Mucosa of gallbladder (tissue), 1 donor: Measurements from ENCODE around the gene ABCC1. TPM values are rescaled to one million over a fixed set of nuclear protein-coding genes. Genes with fewer than 3 reads are reported as not detected.
"Not testable (repeated sequence)": the region's sequence is repeated elsewhere in the genome, so short reads cannot be mapped to it uniquely, and the experiment has no call there.

Source experiments
- DNase-seq: peaks from one replicate; pipeline ENCODE4 v3.0.0-alpha.2; 2020; ENCODE audit warnings: low spot score
- total RNA-seq: library from RNA; stranded (reverse); gene quantifications from one replicate; pipeline ENCODE4 v1.2.1, GENCODE V29; 2021
- donor health status: DM: no; HTN: no; CAD: no.

The ABCC1 gene
- total RNA-seq, 1 donor from 2014 or later: 27.6 TPM

DNA sequence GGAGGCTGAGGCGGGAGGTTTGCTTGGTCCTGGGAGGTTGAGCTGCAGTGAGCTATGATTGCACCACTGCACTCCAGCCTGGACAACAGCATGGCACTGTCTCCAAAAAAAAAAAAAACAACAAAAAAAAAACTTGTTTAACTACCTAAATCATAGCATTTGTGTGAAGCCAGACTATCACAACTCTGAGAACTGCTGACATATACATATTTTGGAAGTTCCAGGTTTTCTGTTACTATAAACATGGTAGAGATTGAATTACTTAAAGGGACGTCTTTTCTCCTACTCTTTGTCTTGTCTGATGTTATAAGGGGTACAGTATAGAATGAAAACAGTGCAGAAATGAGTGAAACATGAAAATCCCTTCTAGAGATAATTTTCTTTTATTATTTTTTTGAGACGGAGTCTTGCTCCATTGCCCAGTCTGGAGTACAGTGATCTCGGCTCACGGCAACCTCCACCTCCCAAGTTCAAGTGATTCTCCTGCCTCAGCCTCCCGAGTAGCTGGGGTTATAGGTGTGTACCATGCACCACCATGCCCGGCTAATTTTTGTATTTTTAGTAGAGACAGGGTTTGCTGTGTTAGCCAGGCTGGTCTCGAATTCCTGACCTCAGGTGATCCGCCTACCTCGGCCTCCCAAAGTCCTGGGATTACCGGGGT, 18.4 kb downstream of the ABCC1 start:
- no peak for DNase-seq

DNA sequence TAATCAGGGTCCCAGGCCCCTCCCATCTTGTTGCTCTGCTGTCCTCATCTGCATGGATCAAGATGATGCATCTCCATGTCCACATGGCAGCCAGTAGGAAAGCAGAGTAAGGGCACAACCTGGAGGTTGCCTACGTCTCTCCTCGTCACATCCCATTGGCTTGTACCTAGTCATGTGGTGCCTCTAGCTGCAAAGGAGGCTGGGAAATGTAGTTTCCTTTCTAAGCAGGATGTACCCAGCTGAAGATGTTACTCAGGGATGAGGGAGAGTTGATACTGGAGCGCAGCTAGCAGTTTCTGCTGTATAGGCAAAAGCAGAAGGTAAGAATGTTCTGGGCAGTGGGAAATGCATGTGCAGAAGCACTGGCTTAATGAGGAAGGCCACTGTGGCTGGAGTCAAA, 20.8 kb downstream of the ABCC1 start:
- no peak for DNase-seq

DNA sequence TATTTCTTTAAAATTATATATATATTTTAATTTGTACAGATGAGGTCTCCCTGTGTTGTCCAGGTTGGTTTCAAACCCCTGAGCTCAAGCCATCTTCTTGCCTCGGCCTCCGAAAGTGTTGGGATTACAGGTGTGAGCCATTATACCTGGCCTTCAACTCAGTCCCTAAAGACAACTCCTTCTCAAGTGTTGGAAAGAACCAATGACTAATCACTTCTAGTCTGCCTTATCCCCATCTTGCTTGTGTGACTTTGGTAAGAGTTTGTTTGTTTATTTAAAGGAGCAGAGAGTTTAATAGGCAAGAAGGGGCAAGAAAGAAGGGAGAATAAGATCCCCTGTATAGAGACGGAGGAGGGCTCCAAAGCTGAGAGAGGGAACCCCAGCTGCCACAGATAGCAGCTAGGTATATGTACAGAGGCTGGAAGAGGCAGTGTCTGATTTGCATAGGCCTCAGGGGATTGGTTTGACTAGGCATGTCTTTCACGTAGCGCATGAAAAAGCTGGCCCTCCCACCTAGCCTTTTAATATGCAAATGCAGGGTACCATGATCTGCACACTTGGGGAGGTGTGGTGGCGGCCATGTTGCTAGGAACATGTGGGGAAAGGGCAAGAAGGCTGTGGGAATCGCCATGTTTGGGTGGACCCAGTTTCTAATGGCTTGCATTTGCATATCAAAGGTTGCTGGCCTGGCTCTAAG, 21.5 kb downstream of the ABCC1 start:
- no peak for DNase-seq

GRCh38 chr16:15971440-15971815, 22.0 kb downstream of the ABCC1 start:
- no peak for DNase-seq

- DNase-seq: no peak
These were observed 22.8 kb downstream of the ABCC1 start for GRCh38 chr16:15972046-15972868.

DNA sequence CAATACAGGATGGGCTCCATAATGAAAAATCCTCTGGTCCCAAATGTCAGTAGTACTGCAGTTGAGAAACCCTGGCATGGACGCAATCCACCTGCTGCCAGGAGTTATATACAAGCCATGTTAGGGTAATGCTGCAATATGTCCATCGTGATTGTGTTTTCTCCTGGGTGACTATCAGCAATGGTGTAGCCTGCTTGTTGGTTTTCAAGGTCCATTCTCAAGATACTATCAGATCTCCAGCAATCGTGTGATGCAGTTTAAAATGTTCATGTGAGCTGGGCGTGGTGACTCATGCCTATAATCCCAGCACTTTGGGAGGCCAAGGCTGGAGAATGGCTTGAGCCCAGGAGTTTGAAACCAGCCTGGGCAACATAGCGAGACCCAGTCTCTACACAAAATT, 24.0 kb downstream of the ABCC1 start:
- DNase-seq: no peak

GRCh38 chr16:15974057-15974456, 24.6 kb downstream of the ABCC1 start:
- no peak for DNase-seq

GRCh38 chr16:15975172-15975571, 25.8 kb downstream of the ABCC1 start:
- no peak for DNase-seq

- no peak for DNase-seq
These were observed 26.9 kb downstream of the ABCC1 start for GRCh38 chr16:15976225-15976812.

DNA sequence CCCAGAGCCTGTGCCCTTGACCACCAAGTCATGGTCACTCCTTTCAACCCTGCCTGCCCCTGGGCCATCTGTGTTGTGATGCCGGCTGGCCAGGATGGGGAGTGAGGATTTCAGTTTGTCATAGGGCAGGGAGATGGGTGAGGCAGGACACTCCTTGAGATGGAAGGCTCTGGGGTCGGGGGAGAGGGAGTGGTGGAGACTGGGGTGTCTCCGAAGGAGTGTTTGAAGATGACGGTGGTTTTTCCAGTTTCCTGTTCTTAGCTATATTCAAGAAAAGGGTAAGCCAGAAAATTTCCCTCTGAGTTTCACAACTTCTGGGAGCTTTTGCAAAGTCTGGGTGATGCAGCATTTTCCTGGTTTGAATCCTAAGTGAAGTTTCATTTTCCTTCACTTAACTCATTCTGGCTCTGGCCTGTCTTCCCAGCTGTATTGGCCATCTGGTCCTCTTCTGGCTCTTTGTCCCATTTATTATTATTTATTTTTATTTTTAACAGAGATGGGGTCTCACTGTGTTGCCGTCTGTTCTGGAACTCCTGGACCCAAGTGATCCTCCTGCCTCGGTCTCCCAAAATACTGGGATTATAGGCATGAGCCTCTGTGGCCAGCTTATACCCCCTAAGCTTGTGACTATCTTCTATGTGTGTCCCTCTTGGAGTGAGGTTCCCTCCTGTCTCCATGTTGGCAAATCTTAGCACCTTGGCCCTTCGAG, 27.7 kb downstream of the ABCC1 start:
- DNase-seq: no peak

DNA sequence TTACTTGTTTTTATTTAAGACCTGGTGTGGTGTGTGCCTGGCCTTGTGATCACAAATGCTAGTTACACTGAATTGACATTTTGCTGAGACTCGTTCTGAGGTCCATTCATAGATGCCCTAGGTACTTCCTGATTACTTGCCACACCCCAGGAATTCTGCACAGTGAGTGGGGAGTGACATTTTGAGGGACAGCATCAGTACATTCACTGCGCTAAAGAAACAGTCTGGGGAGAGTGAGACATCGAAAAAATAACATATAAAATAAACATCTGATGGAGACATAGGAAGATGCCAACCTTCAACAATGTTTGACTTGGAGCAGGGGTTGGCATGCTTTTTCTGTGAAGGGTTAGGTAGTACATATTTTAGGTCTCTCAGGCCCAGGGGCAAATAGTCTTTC, 30.4 kb downstream of the ABCC1 start:
- DNase-seq: no peak

- DNase-seq: no peak
These were observed 30.9 kb downstream of the ABCC1 start for GRCh38 chr16:15980329-15980728.

DNA sequence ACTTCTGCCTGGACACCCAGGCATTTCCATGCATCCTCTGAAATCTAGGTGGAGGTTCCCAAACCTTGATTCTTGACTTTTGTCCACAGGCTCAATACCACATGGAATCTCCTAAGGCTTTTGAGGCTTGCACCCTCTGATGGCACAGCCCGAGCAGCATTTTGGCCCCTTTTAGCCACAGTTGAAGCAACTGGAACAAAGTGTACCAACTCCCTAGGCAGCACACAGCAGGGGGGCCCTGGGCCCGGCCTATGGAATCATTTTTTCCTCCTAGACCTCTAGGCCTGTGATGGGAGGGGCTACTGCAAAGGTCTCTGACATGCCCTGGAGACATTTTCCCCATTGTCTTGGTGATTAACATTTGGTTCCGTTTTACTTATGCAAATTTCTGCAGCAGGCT, 32.0 kb downstream of the ABCC1 start:
- DNase-seq: no peak

- not testable (repeated sequence) for DNase-seq
These were observed 32.9 kb downstream of the ABCC1 start for GRCh38 chr16:15982194-15982915.

- no peak for DNase-seq
These were observed 34.5 kb downstream of the ABCC1 start for GRCh38 chr16:15983898-15984297.

GRCh38 chr16:15985144-15985543, 35.7 kb downstream of the ABCC1 start:
- DNase-seq: no peak

- no peak for DNase-seq
These were observed 36.8 kb downstream of the ABCC1 start for GRCh38 chr16:15986261-15986660.

- no peak for DNase-seq
These were observed 39.0 kb downstream of the ABCC1 start for GRCh38 chr16:15988268-15989013.

- DNase-seq: no peak
These were observed 41.5 kb downstream of the ABCC1 start for GRCh38 chr16:15990902-15991301.

- DNase-seq: no peak
These were observed 43.7 kb downstream of the ABCC1 start for GRCh38 chr16:15993128-15993527.
